RCC 7860 (cell line): Measurements from ENCODE around the gene CASP14.
"Not testable (repeated sequence)": the region's sequence is repeated elsewhere in the genome, so short reads cannot be mapped to it uniquely, and the experiment has no call there.

Experiments
- DNase-seq: peaks from one replicate; pipeline ENCODE4 v3.0.0-alpha.2; 2015; ENCODE audit warnings: low spot score
- FAIRE-seq: peaks from 2 replicates; lab custom pipeline; 2012; peaks lifted over from hg19 to GRCh38; lab: Jason Lieb, UNC

CASP14 gene

GRCh38 chr19:15070386-15070785 is 21.1 kb downstream of the CASP14 start:
- not testable (repeated sequence) for FAIRE-seq, DNase-seq

- FAIRE-seq, result no peak
- no peak for DNase-seq
Measured at GRCh38 chr19:15072930-15073647, 23.8 kb downstream of the CASP14 start.

- no peak for FAIRE-seq
- DNase-seq, result no peak
Measured at GRCh38 chr19:15074371-15074770, 25.1 kb downstream of the CASP14 start.

GRCh38 chr19:15075806-15076205 is 26.5 kb downstream of the CASP14 start:
- no peak for FAIRE-seq
- DNase-seq, result no peak

- DNase-seq, FAIRE-seq: not testable (repeated sequence)
Measured at GRCh38 chr19:15080002-15080401, 30.7 kb downstream of the CASP14 start.

- DNase-seq, result no peak
- FAIRE-seq, result no peak
Measured at GRCh38 chr19:15081911-15082310, 32.6 kb downstream of the CASP14 start, which contains the start of gene OR1I1. Gene OR1I1 (plus strand): TSS chr19:15082211. CDS start chr19:15087066, 4,855 bp downstream.

- no peak for DNase-seq
- FAIRE-seq, result no peak
Measured at GRCh38 chr19:15087182-15087581, 37.9 kb downstream of the CASP14 start.

- peak; percentile 45 for DNase-seq
- peak; percentile 32 for FAIRE-seq
Measured at GRCh38 chr19:15091918-15092753, 42.9 kb downstream of the CASP14 start.

- no peak for FAIRE-seq
- DNase-seq, result no peak
Measured at GRCh38 chr19:15093001-15093400, 43.7 kb downstream of the CASP14 start.

- DNase-seq, result no peak
- no peak for FAIRE-seq
Measured at GRCh38 chr19:15096223-15096622, 46.9 kb downstream of the CASP14 start.

- not testable (repeated sequence) for FAIRE-seq, DNase-seq
Measured at GRCh38 chr19:15097980-15098379, 48.7 kb downstream of the CASP14 start.

- FAIRE-seq, result no peak
- DNase-seq, result no peak
Measured at GRCh38 chr19:15098460-15098859, 49.2 kb downstream of the CASP14 start.

- no peak for DNase-seq
- no peak for FAIRE-seq
Measured at GRCh38 chr19:15099017-15099582, 49.8 kb downstream of the CASP14 start.

- no peak for DNase-seq
- no peak for FAIRE-seq
Measured at GRCh38 chr19:15101479-15102082, 52.3 kb downstream of the CASP14 start.

GRCh38 chr19:15104003-15104402 is 54.7 kb downstream of the CASP14 start:
- FAIRE-seq (no peak), DNase-seq (no peak)

GRCh38 chr19:15104411-15104810 is 55.1 kb downstream of the CASP14 start:
- FAIRE-seq, result no peak
- DNase-seq, result no peak

- DNase-seq (no peak), FAIRE-seq (no peak)
Measured at GRCh38 chr19:15105044-15105443, 55.8 kb downstream of the CASP14 start.

- peak; percentile 36 for DNase-seq
- FAIRE-seq, result no peak
Measured at GRCh38 chr19:15107061-15108010, 58.1 kb downstream of the CASP14 start, which contains the start of gene SYDE1. Gene SYDE1 (plus strand): TSS chr19:15107401. CDS start chr19:15107434, 33 bp downstream.
